HK-2 (cell line): ENCODE results near the gene FAM81B.

ENCODE experiments used
- DNase-seq: peaks from one replicate; pipeline ENCODE4 v3.0.0-alpha.2; 2018; ENCODE audit not compliant: unreplicated experiment

The FAM81B gene

DNA sequence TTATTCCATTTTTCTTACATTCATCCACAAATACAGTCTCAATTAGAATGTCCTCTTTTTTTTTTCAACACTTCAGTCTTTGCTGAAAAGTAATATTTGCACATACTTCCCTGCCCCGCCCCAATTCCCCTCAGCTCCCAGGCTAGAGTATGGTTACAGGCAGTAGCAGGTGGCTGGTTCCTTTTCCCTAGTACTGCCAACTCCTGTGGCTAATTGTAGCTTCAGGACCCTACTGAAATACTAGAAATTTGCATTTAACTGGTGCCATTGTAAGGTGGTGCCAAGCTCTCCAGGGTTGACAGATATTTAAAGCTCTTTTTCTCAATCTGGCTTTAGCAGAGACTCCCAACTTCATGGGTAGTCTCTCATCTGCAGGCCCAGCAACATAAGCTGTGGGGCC, 80.3 kb downstream of the FAM81B start:
- DNase-seq, result no peak

GRCh38 chr5:95471942-95472341, 80.8 kb downstream of the FAM81B start:
- DNase-seq, result no peak

DNA sequence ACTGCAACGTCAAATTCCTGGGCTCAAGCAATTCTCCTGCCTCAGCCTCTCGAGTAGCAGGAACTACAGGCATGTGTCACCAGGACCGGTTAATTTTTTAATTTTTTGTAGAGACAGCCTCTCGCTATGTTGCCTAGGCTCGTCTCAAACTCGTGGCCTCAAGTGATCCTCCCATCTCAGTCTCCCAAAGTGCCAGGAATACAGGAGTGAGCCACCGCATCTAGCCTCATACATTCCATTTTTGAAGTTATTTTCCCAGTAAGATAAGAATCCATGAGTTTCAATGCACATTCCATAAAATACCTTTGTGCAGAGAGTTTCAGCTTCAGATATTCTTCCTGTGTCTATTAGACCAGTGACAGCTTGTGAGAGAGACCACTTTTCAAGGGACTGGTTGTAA, 93.3 kb downstream of the FAM81B start:
- DNase-seq, result no peak

DNA sequence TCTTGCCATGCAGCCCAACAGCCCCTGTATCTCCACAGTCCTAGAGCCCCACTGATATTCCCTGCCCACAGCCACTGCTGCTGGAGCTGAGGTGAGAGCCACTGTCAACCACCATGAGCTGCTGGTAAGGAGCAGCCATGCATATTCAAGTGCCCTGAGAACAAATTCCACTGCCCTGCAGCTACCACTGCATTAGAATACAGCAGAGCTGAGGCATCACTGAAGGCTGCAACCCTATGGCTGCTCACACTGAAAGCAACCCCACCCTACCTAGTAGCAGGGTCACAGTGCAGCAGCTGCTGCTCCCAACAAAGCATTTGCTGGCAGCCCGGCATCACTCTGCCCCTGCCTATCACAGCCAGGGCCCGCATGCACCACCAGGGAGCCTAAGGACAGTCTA, 95.0 kb downstream of the FAM81B start:
- DNase-seq, result no peak

- no peak for DNase-seq
These were observed 96.7 kb downstream of the FAM81B start for GRCh38 chr5:95487880-95488279.
